ENCODE measurements around the gene DYNLRB2.

The DYNLRB2 gene

GRCh38 chr16:80599466-80599865, 58.7 kb downstream of the DYNLRB2 start:
- DNase-seq (ENCODE audit: low spot score), result no peak
